ENCODE measurements around the gene USHBP1.

USHBP1 gene

DNA sequence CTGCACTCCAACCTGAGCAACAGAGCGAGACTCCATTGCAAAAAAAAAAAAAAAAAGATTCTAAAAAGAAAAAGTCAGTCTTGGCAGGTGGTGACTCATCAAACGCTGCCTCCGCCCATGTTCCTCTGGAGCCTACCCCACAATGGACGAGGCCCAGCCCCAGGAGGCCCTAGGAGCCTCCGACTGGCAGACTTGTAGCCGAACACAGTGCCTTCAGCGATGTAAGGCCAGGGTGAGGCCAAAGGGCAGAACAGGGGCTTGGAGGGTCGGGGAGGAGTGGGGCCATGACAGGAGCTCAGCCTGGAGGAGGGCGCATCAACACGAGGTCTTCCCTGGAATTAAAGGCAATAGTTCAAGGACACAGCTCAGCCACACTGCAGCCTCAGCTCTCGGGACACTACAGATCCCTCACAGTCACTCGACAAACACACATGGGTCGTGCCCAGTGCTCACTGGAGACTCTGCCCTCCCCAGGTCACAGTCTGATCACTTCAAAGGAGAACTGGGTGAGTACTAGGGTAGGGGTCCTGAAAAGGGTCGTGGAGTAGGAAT, 44.3 kb downstream of the USHBP1 start:
- TF ChIP-seq, protein P1, sequence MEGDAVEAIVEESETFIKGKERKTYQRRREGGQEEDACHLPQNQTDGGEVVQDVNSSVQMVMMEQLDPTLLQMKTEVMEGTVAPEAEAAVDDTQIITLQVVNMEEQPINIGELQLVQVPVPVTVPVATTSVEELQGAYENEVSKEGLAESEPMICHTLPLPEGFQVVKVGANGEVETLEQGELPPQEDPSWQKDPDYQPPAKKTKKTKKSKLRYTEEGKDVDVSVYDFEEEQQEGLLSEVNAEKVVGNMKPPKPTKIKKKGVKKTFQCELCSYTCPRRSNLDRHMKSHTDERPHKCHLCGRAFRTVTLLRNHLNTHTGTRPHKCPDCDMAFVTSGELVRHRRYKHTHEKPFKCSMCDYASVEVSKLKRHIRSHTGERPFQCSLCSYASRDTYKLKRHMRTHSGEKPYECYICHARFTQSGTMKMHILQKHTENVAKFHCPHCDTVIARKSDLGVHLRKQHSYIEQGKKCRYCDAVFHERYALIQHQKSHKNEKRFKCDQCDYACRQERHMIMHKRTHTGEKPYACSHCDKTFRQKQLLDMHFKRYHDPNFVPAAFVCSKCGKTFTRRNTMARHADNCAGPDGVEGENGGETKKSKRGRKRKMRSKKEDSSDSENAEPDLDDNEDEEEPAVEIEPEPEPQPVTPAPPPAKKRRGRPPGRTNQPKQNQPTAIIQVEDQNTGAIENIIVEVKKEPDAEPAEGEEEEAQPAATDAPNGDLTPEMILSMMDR (IDR thresholded peaks at IDR 0.05), result no peak
- H3K4me3 Mint-ChIP-seq, result no peak overlapping the region
- no peaks in the 10 kb centered on the region for H3K9me3 Mint-ChIP-seq
- H3K27me3 Mint-ChIP-seq (ENCODE audit: low read depth, poor library complexity), result peaks cover 6% of the 10 kb centered on the region
- H3K4me1 Mint-ChIP-seq, result peaks cover 14% of the 10 kb centered on the region
- no peak for DNase-seq
- H3K36me3 Mint-ChIP-seq (ENCODE audit: low read depth), result peaks cover 36% of the 10 kb centered on the region
- H3K27ac Mint-ChIP-seq, result no peak overlapping the region

DNA sequence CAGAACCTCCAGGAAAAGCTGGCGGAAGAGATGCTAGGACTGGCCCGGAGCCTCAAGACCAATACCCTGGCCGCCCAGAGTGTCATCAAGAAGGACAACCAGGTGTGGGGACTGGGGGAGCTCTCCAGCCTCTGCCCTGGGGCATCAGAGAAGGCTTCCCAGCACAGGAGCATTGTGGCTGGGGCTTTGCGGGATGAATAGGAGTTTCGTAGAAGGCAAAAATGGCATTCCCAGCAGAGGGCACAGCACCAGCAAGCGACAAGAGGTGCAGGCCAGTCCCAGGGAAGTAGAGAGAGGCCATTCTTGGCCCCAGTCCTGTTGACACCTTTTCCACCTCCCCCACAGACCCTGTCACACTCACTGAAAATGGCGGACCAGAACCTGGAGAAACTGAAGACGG, 45.3 kb downstream of the USHBP1 start:
- H3K27ac Mint-ChIP-seq, result peak overlapping the region; percentile 89
- H3K36me3 Mint-ChIP-seq (ENCODE audit: low read depth), result peaks cover 36% of the 10 kb centered on the region
- peaks cover 24% of the 10 kb centered on the region for H3K4me1 Mint-ChIP-seq
- H3K4me3 Mint-ChIP-seq, result no peak overlapping the region
- DNase-seq, result no peak
- peaks cover 6% of the 10 kb centered on the region for H3K27me3 Mint-ChIP-seq (ENCODE audit: low read depth, poor library complexity)
- H3K9me3 Mint-ChIP-seq, result no peaks in the 10 kb centered on the region
- TF ChIP-seq, protein P1 (IDR thresholded peaks at IDR 0.05), result no peak

DNA sequence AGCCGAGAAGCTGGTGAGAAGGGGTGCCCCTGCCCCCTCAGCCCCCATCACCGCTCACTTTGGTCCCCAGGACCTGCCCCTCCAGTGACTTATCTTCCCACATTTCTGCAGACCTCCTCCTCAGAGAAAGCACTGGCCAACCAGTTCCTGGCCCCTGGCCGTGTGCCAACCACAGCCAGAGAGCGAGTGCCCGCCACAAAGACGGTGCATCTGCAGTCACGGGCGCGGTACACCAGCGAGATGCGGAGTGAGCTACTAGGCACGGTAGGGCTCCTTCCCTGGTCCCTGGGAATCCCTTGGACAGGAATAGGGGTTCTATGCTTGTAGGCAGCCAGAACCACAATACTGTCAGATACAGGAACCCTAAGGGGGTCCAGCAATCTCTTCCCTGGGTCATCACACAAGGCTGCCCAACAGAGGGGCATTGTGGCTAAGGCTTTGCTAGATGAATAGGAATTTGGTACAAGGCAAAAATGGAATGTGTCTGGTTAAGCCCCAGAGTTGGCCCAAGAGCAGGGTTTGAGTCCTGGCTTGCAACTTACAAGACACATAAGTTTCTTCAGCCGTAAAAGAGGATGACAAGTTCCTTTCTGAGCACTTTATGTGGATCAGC, 48.4 kb downstream of the USHBP1 start:
- Mint-ChIP-seq H3K27ac (no peak overlapping the region), H3K36me3 (ENCODE audit: low read depth) (peaks cover 43% of the 10 kb centered on the region), H3K4me3 (peak overlapping the region; percentile 91), H3K4me1 (peaks cover 24% of the 10 kb centered on the region), H3K27me3 (ENCODE audit: low read depth, poor library complexity) (peaks cover 3% of the 10 kb centered on the region), H3K9me3 (no peaks in the 10 kb centered on the region)
- DNase-seq, result no peak
- TF ChIP-seq, protein P1 (IDR thresholded peaks at IDR 0.05), result no peak

DNA sequence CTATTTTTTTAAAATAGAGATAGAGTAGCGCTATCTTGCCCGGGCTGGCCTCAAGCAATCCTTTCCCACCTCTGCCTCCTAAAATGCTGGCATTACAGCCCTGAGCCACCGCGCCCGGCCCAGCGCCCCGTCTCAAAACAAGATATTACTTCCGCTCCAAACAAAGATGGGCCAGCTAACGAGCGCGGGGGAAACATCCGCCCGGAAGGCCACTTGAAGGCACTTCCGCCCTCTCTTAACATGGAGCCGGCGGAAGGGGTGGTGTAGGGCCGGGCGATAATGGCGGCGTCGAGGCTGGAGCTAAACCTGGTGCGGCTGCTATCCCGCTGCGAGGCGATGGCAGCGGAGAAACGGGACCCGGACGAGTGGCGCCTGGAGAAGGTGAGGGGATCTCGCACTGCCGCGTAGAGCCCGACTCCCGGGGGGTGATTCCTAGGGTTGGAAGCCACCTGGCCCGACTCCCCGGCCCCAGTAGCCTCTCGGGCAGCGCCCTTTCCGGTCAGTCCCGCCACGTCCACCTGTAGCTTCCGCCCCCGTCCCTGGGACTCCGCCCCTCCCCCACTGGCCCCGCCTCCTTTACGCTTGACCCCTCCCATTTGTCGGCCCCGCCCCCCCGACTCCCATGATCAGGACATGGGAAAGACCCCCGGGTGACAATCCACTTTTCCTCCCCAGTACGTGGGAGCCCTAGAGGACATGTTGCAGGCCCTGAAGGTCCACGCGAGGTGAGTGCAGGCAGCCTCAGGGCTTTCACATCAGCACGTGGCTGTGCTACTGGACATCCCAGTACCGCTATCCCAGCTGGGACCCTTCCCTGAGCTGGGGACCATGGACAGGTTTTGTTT, 49.2 kb downstream of the USHBP1 start, which contains the start of gene USE1:
Gene USE1, plus strand, starts transcription at position 231 of the 845 bp plus-strand sequence. Its CDS starts 49 bp downstream, at position 280.
- Mint-ChIP-seq H3K36me3 (ENCODE audit: low read depth) (peaks cover 43% of the 10 kb centered on the region), H3K4me1 (peaks cover 25% of the 10 kb centered on the region), H3K4me3 (peak within 1 kb of the TSS; percentile 91), H3K27me3 (ENCODE audit: low read depth, poor library complexity) (peaks cover 3% of the 10 kb centered on the region), H3K27ac (peak within 1 kb of the TSS; percentile 98), H3K9me3 (no peaks in the 10 kb centered on the region)
- TF ChIP-seq, protein P1 (IDR thresholded peaks at IDR 0.05), result no peak
- peak; percentile 86 for DNase-seq

DNA sequence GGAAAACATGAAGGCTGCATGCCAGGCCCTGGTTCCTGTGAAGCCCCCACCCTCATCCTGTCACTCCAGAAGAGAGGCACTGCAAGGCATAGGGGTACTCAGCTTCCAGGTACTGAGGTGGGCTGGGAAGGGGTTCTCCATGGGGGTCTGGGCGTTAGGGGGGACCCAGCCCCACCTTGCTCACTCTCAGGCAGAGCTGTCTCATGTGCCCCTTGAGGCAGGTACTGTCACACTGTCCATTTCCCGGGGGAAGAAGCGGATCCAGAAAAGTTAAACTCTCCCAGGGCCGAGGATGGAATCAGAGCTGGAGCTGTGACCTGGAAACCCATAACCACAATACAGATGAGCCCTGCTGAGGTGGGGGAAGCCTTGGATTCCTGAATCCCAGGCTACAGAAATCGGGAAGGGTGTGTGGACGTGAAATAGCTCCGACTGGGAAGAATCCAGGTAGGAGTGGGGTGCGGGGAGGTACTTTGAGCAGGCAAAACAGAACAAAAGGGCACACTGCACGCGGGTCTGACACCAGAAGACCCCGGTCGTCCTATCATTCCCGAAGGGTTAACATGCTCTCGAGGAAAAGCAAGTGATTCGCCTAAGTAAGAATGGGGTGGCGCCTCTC, 49.9 kb downstream of the USHBP1 start:
- Mint-ChIP-seq H3K4me1 (peaks cover 29% of the 10 kb centered on the region), H3K9me3 (no peaks in the 10 kb centered on the region), H3K27ac (peak overlapping the region; percentile 98), H3K36me3 (ENCODE audit: low read depth) (peaks cover 43% of the 10 kb centered on the region), H3K4me3 (peak overlapping the region; percentile 91), H3K27me3 (ENCODE audit: low read depth, poor library complexity) (peaks cover 3% of the 10 kb centered on the region)
- no peak for DNase-seq
- TF ChIP-seq, protein P1 (IDR thresholded peaks at IDR 0.05), result no peak
